Measurements from ENCODE around the gene MCUR1. TPM values are rescaled to one million over a fixed set of nuclear protein-coding genes. Genes with fewer than 3 reads are reported as not detected.
"Not testable (repeated sequence)": the region's sequence is repeated elsewhere in the genome, so short reads cannot be mapped to it uniquely, and the experiment has no call there.

MCUR1 gene, protein sequence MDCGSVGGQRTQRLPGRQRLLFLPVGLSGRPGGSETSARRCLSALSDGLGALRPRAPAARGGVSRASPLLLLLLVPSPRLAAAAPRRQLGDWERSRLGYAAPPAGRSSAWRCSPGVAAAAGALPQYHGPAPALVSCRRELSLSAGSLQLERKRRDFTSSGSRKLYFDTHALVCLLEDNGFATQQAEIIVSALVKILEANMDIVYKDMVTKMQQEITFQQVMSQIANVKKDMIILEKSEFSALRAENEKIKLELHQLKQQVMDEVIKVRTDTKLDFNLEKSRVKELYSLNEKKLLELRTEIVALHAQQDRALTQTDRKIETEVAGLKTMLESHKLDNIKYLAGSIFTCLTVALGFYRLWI
- 23.3 and 24.2 TPM in 2 replicates for polyA plus RNA-seq (2013)

DNA sequence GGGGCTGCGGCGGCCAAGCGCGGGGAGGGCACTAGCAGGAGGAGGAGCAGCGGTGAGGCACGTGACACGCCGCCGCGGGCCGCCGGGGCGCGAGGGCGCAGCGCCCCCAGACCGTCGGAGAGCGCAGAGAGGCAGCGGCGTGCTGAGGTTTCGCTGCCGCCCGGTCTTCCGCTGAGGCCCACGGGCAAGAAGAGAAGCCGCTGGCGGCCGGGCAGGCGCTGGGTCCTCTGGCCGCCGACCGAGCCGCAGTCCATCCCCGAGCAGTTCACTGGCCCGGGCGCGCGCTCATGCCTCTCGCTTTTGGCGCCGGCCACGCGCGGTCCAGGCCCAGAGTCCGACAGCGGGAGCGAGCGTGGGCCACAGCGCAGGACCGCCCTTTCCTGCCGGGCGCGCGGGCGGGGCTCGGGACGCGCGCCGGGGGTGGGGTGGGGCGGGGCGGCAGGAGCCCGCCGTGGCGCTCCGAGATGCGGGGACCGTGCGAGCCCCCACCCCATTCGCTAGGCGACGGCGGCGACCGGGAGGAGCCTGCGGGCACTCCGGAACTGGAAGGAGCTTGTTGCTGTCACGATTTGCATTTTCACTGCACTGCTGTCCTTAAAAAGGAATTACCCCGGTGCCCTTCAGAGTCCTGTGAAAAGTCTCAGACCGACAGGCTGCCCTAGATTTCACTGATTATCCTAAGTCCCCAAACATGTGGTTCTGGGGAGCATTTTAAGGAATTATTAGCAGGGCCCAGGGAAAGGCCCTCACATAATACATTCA, at the start of gene MCUR1:
MCUR1 (minus strand) TSS at position 382 of the 762 bp plus-strand sequence; CDS start at position 254, 128 bp downstream.
- Histone ChIP-seq H3K27ac (ENCODE audit: low read depth, low read length) (peak within 1 kb of the TSS; percentile 100), H2AFZ (ENCODE audit: insufficient read depth, low read length, poor library complexity) (peak within 1 kb of the TSS; percentile 77), H3K18ac (ENCODE audit: low read length) (peak within 1 kb of the TSS; percentile 92), H3K36me3 (ENCODE audit: control insufficient read depth in 1 of 2, insufficient read depth in 2 of 2, low read length in 2 of 2) (no peaks in the 10 kb centered on the region), H2BK120ac (ENCODE audit: insufficient read depth, low read length, poor library complexity) (peak within 1 kb of the TSS; percentile 90), H3K4me2 (ENCODE audit: low read length) (peak within 1 kb of the TSS; percentile 86), H3K9me3 (ENCODE audit: insufficient read depth, low read depth, low read length) (no peaks in the 10 kb centered on the region), H3K4me1 (ENCODE audit: control insufficient read depth in 1 of 2, insufficient read depth in 2 of 2, low read length in 2 of 2) (peaks cover 0 to 4% of the 10 kb centered on the region in 2 experiments), H2BK12ac (ENCODE audit: low read length) (no peak within 1 kb of the TSS), H3K79me1 (ENCODE audit: low read length) (peaks cover 10% of the 10 kb centered on the region), H2BK5ac (ENCODE audit: low read depth, low read length, poor library complexity) (peak within 1 kb of the TSS; percentile 92), H3K4me3 (ENCODE audit: low read depth, low read length) (peak within 1 kb of the TSS; percentile 96), H2AK5ac (ENCODE audit: low read length) (peak within 1 kb of the TSS; percentile 28), H3K9ac (ENCODE audit: low read length) (peak within 1 kb of the TSS; percentile 99), H3K27me3 (ENCODE audit: insufficient read depth, low read length) (no peaks in the 10 kb centered on the region), H3K23ac (ENCODE audit: low read length) (no peak within 1 kb of the TSS), H3K14ac (ENCODE audit: low read length) (peak within 1 kb of the TSS; percentile 97), H4K8ac (ENCODE audit: low read depth, low read length) (peak within 1 kb of the TSS; percentile 94), H4K91ac (ENCODE audit: low read depth, low read length) (peak within 1 kb of the TSS; percentile 94), H4K12ac (ENCODE audit: low read depth, low read length) (peak within 1 kb of the TSS; percentile 93), H3K79me2 (ENCODE audit: control insufficient read depth, insufficient read depth, low read length, poor library complexity) (peaks cover 11% of the 10 kb centered on the region), H3K4ac (ENCODE audit: low read depth, low read length) (peak within 1 kb of the TSS; percentile 81)
- peak; percentile 78 to 90 for DNase-seq
- WGBS (ENCODE audit: extremely low coverage, insufficient coverage, insufficient read length) = no CpG with 5 or more reads among the region's 81 CpGs

- Histone ChIP-seq H3K79me2 (ENCODE audit: control insufficient read depth, insufficient read depth, low read length, poor library complexity) (no peaks in the 10 kb centered on the region), H3K4me3 (ENCODE audit: low read depth, low read length) (no peak overlapping the region), H3K4ac (ENCODE audit: low read depth, low read length) (no peak overlapping the region), H3K4me2 (ENCODE audit: low read length) (no peak overlapping the region), H3K23ac (ENCODE audit: low read length) (no peak overlapping the region), H4K8ac (ENCODE audit: low read depth, low read length) (no peak overlapping the region), H3K27ac (ENCODE audit: low read depth, low read length) (no peak overlapping the region), H2AFZ (ENCODE audit: insufficient read depth, low read length, poor library complexity) (no peak overlapping the region), H3K4me1 (ENCODE audit: control insufficient read depth in 1 of 2, insufficient read depth in 2 of 2, low read length in 2 of 2) (peaks cover 0 to 3% of the 10 kb centered on the region in 2 experiments), H3K27me3 (ENCODE audit: insufficient read depth, low read length) (no peaks in the 10 kb centered on the region), H4K12ac (ENCODE audit: low read depth, low read length) (no peak overlapping the region), H3K79me1 (ENCODE audit: low read length) (no peaks in the 10 kb centered on the region), H3K14ac (ENCODE audit: low read length) (no peak overlapping the region), H2BK5ac (ENCODE audit: low read depth, low read length, poor library complexity) (no peak overlapping the region), H3K9ac (ENCODE audit: low read length) (no peak overlapping the region), H3K9me3 (ENCODE audit: insufficient read depth, low read depth, low read length) (no peaks in the 10 kb centered on the region), H3K18ac (ENCODE audit: low read length) (no peak overlapping the region), H3K36me3 (ENCODE audit: control insufficient read depth in 1 of 2, insufficient read depth in 2 of 2, low read length in 2 of 2) (no peaks in the 10 kb centered on the region), H2BK12ac (ENCODE audit: low read length) (no peak overlapping the region), H4K91ac (ENCODE audit: low read depth, low read length) (no peak overlapping the region), H2BK120ac (ENCODE audit: insufficient read depth, low read length, poor library complexity) (no peak overlapping the region), H2AK5ac (ENCODE audit: low read length) (no peak overlapping the region)
- no CpG with 5 or more reads among the region's 2 CpGs for WGBS (ENCODE audit: extremely low coverage, insufficient coverage, insufficient read length)
- peak in 1 of 2 donors; percentile 15 for DNase-seq
Measured at GRCh38 chr6:13863699-13864155, 49.4 kb upstream of the MCUR1 start.

DNA sequence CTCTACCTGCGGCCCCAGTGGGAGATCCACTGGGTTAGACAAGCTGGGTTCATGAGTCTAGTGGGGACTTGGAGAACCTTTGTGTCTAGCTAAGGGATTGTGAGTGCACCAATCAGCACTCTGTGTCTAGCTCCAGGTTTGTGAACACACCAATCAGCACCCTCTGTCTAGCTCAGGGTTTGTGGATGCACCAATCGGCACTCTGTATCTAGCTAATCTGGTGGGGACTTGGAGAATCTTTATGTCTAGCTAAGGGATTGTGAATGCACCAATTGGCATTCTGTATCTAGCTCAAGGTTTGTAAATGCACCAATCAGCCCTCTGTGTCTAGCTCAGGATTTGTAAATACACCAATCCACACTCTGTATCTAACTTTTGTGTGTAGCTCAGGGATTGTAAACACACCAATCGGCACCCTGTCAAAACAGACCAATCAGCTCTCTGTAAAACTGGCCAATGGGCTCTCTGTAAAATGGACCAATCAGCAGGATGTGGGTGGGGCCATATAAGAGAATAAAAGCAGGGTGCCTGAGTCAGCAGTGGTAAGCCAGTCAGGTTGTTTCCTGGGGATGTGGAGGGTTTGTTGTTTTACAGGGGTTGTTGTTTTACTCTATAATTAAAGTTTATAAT, 46.3 kb upstream of the MCUR1 start:
- not testable (repeated sequence) for H3K79me2 ChIP-seq (ENCODE audit: control insufficient read depth, insufficient read depth, low read length, poor library complexity); H4K91ac ChIP-seq (ENCODE audit: low read depth, low read length); H3K14ac ChIP-seq (ENCODE audit: low read length); H3K4me1 ChIP-seq (ENCODE audit: control insufficient read depth in 1 of 2, insufficient read depth in 2 of 2, low read length in 2 of 2); H3K27me3 ChIP-seq (ENCODE audit: insufficient read depth, low read length); H3K4ac ChIP-seq (ENCODE audit: low read depth, low read length); H3K36me3 ChIP-seq (ENCODE audit: control insufficient read depth in 1 of 2, insufficient read depth in 2 of 2, low read length in 2 of 2); H4K8ac ChIP-seq (ENCODE audit: low read depth, low read length); H3K9me3 ChIP-seq (ENCODE audit: insufficient read depth, low read depth, low read length); H3K23ac ChIP-seq (ENCODE audit: low read length); H3K4me2 ChIP-seq (ENCODE audit: low read length); DNase-seq; H3K9ac ChIP-seq (ENCODE audit: low read length); H2BK5ac ChIP-seq (ENCODE audit: low read depth, low read length, poor library complexity); H3K79me1 ChIP-seq (ENCODE audit: low read length); H3K18ac ChIP-seq (ENCODE audit: low read length); H2BK12ac ChIP-seq (ENCODE audit: low read length); H4K12ac ChIP-seq (ENCODE audit: low read depth, low read length); H2BK120ac ChIP-seq (ENCODE audit: insufficient read depth, low read length, poor library complexity); H3K4me3 ChIP-seq (ENCODE audit: low read depth, low read length); H3K27ac ChIP-seq (ENCODE audit: low read depth, low read length); H2AFZ ChIP-seq (ENCODE audit: insufficient read depth, low read length, poor library complexity)
- WGBS (ENCODE audit: extremely low coverage, insufficient coverage, insufficient read length) = no CpG with 5 or more reads among the region's 3 CpGs
- H2AK5ac ChIP-seq (ENCODE audit: low read length) = peak overlapping the region; percentile 37

DNA sequence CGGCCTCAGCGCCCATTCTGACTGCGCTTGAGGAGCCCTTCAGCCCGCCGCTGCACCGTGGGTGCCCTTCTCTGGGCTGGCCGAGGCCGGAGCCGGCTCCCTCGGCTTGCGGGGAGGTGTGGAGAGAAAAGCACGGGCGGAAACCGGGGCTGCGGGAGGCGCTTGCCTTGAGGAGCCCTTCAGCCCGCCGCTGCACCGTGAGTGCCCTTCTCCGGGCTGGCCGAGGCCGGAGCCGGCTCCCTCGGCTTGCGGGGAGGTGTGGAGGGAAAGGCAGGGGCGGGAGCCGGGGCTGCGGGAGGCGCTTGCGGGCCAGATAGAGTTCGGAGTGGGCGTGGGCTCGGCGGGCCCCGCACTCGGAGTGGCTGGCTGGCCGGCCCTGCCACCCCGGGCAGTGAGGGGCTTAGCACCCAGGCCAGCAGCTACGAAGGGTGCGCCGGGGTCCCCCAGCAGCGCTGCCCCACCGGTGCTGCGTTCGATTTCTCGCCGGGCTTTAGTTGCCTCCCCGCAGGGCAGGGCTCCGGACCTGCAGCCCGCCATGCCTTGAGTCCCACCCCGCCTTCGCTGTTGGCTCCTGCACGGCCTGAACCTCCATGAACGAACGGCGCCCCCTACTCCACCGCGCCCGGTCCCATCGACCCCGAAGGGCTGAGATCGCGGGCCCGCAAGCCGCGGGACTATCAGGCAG, 45.7 kb upstream of the MCUR1 start:
- peak overlapping the region; percentile 37 for H2AK5ac ChIP-seq (ENCODE audit: low read length)
- no peaks in the 10 kb centered on the region for H3K36me3 ChIP-seq (ENCODE audit: control insufficient read depth in 1 of 2, insufficient read depth in 2 of 2, low read length in 2 of 2)
- WGBS (ENCODE audit: extremely low coverage, insufficient coverage, insufficient read length) = no CpG with 5 or more reads among the region's 66 CpGs
- no peak overlapping the region for H2BK120ac ChIP-seq (ENCODE audit: insufficient read depth, low read length, poor library complexity)
- no peak overlapping the region for H3K4ac ChIP-seq (ENCODE audit: low read depth, low read length)
- no peak for DNase-seq
- no peak overlapping the region for H4K12ac ChIP-seq (ENCODE audit: low read depth, low read length)
- no peak overlapping the region for H3K9ac ChIP-seq (ENCODE audit: low read length)
- no peaks in the 10 kb centered on the region for H3K79me1 ChIP-seq (ENCODE audit: low read length)
- H3K27ac ChIP-seq (ENCODE audit: low read depth, low read length) = no peak overlapping the region
- H3K4me1 ChIP-seq (ENCODE audit: control insufficient read depth in 1 of 2, insufficient read depth in 2 of 2, low read length in 2 of 2) = peaks cover 0 to 3% of the 10 kb centered on the region in 2 experiments
- H3K79me2 ChIP-seq (ENCODE audit: control insufficient read depth, insufficient read depth, low read length, poor library complexity) = no peaks in the 10 kb centered on the region
- H4K8ac ChIP-seq (ENCODE audit: low read depth, low read length) = no peak overlapping the region
- no peak overlapping the region for H3K14ac ChIP-seq (ENCODE audit: low read length)
- H3K4me2 ChIP-seq (ENCODE audit: low read length) = no peak overlapping the region
- H3K9me3 ChIP-seq (ENCODE audit: insufficient read depth, low read depth, low read length) = no peaks in the 10 kb centered on the region
- no peak overlapping the region for H2BK5ac ChIP-seq (ENCODE audit: low read depth, low read length, poor library complexity)
- H4K91ac ChIP-seq (ENCODE audit: low read depth, low read length) = no peak overlapping the region
- H3K18ac ChIP-seq (ENCODE audit: low read length) = no peak overlapping the region
- no peak overlapping the region for H2BK12ac ChIP-seq (ENCODE audit: low read length)
- no peak overlapping the region for H3K4me3 ChIP-seq (ENCODE audit: low read depth, low read length)
- H3K27me3 ChIP-seq (ENCODE audit: insufficient read depth, low read length) = no peaks in the 10 kb centered on the region
- H3K23ac ChIP-seq (ENCODE audit: low read length) = no peak overlapping the region
- no peak overlapping the region for H2AFZ ChIP-seq (ENCODE audit: insufficient read depth, low read length, poor library complexity)

Data from trophoblast cell (in vitro differentiated cells and primary cell).